ENCODE data around the gene FAM162A.

FAM162A gene

DNA sequence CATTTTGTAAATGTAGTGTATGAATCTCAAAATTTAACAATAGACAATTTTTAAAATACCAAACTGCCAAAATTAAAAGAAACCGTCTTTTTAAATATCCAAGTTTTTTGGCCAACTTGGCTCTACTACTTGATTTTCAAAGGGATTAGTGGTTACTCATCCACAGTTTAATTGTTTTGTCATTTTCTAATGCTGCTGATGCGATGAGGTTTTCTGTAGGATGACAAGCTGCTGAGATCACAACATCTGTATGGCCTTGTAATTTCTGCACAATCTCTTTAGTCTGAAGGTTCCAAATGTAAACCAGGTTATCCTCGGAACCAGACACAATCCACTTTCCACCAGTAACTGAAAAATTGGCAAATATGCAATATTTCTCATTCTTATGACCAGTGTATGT, 30.4 kb downstream of the FAM162A start:
- in situ Hi-C loops (cut with HindIII; ENCODE audit: low sequenced_read_pairs), result no loop called here
- TF ChIP-seq, protein P1, sequence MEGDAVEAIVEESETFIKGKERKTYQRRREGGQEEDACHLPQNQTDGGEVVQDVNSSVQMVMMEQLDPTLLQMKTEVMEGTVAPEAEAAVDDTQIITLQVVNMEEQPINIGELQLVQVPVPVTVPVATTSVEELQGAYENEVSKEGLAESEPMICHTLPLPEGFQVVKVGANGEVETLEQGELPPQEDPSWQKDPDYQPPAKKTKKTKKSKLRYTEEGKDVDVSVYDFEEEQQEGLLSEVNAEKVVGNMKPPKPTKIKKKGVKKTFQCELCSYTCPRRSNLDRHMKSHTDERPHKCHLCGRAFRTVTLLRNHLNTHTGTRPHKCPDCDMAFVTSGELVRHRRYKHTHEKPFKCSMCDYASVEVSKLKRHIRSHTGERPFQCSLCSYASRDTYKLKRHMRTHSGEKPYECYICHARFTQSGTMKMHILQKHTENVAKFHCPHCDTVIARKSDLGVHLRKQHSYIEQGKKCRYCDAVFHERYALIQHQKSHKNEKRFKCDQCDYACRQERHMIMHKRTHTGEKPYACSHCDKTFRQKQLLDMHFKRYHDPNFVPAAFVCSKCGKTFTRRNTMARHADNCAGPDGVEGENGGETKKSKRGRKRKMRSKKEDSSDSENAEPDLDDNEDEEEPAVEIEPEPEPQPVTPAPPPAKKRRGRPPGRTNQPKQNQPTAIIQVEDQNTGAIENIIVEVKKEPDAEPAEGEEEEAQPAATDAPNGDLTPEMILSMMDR (IDR thresholded peaks at IDR 0.05; ENCODE audit: low read depth, low read length, missing control alignments), result no peak
- no peak for DNase-seq (ENCODE audit: low read depth)
- H3K4me3 ChIP-seq (ENCODE audit: low read depth, low read length), result no peak overlapping the region

GRCh38 chr3:122415104-122415744, 31.2 kb downstream of the FAM162A start:
- in situ Hi-C loops (cut with HindIII; ENCODE audit: low sequenced_read_pairs), result no loop called here
- TF ChIP-seq, protein P1 (IDR thresholded peaks at IDR 0.05; ENCODE audit: low read depth, low read length, missing control alignments), result no peak
- peak overlapping the region; percentile 89 for H3K4me3 ChIP-seq (ENCODE audit: low read depth, low read length)
- peak; percentile 13 for DNase-seq (ENCODE audit: low read depth)

DNA sequence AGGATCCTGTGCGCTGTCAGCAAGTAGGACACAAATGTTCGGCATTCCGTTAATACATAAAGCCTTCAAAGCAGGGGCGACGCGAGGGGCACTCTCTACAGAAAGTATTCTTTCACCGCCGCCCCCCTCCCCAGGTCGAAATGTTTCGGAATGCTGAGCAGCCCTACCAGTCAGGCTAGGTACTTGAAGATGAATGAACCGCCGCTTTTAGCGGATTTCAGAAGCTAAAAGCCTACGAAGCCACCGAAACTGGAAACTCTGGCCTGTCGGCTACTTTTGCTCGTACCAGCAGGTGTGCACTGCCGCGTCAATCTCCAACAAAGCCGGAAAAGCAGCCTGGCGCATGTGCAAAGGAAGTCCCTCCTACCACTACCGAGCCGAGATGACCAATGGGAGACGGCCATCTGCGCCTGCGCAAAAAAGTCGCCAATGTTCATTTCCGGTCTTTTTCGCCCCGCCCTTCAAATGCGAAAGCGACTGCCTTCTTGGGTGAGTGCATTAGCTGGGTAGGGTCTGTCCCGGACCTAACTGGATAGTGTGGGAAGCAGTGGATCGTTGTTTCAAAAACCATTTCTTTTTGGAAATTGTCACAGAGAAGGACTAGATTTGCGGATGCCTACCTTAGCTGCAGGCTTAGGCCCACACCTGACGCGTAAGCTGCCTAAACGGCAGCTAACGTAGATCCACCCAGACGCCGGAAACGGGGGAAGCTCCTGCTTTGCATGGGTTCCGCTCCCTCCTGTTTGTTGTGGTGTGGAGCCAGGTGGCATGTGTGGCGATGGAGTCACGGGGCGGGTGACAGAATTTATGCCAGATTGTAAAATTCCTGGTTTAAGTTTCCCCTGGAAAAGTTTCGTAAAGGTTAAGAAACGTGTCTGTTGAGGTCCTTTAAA, 32.0 kb downstream of the FAM162A start, which contains the start of gene WDR5B:
Gene WDR5B, minus strand, starts transcription at position 301 of the 893 bp plus-strand sequence. CDS start 534 bp downstream, outside the sequence.
- H3K4me3 ChIP-seq (ENCODE audit: low read depth, low read length), result peak within 1 kb of the TSS; percentile 89
- in situ Hi-C loops (cut with HindIII; ENCODE audit: low sequenced_read_pairs), result no loop called here

DNA sequence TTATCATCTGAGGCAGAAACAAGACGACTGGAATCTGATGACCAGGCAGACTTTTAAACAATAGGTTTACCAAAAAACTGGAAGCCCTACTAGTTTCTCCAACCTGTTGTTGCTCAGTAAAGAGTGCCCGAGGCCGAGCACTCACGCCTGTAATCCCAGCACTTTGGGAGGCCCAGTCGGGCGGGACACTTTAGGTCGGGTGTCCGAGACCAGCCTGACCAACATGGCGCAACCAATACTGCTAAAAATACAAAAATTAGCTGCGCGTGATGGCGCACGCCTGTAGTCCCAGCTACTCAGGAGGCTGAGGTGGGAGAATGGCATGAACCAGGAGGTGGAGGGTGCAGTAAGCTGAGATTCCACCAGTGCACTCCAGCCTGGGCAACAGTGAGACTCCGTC, 33.0 kb downstream of the FAM162A start:
- no peak for DNase-seq (ENCODE audit: low read depth)
- peak overlapping the region; percentile 89 for H3K4me3 ChIP-seq (ENCODE audit: low read depth, low read length)
- TF ChIP-seq, protein P1 (IDR thresholded peaks at IDR 0.05; ENCODE audit: low read depth, low read length, missing control alignments), result no peak
- in situ Hi-C loops (cut with HindIII; ENCODE audit: low sequenced_read_pairs), result no loop called here

More for the DNA sequence above, 32.0 kb downstream of the FAM162A start, which contains the start of gene WDR5B:
- TF ChIP-seq, protein P1 (IDR thresholded peaks at IDR 0.05; ENCODE audit: low read depth, low read length, missing control alignments), result peak; percentile 13
- DNase-seq (ENCODE audit: low read depth), result peak; percentile 96

- no peak overlapping the region for H3K4me3 ChIP-seq (ENCODE audit: low read depth, low read length)
- TF ChIP-seq, protein P1 (IDR thresholded peaks at IDR 0.05; ENCODE audit: low read depth, low read length, missing control alignments), result no peak
- in situ Hi-C loops (cut with HindIII; ENCODE audit: low sequenced_read_pairs), result no loop called here
- no peak for DNase-seq (ENCODE audit: low read depth)
These were observed 37.1 kb downstream of the FAM162A start for GRCh38 chr3:122421101-122421500.

DNA sequence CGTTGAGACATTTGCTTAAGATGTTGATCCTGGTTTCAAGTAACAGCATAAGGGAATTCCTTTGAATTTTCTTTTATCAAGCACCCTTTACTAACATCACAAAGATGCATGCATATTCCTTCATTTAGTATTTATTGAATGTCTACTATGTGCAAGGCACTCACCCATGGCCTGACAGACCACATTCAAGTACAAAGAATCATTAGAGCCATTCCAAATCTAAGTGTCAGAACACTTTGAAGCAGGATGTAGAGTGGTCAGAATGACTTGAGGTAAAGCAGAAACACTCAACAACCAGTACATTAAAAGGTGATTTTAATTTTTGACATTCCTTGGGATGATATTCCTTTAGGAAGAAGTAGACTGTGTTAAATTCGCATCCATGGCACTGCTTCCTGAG, 37.9 kb downstream of the FAM162A start:
- H3K4me3 ChIP-seq (ENCODE audit: low read depth, low read length), result no peak overlapping the region
- TF ChIP-seq, protein P1 (IDR thresholded peaks at IDR 0.05; ENCODE audit: low read depth, low read length, missing control alignments), result no peak
- in situ Hi-C loops (cut with HindIII; ENCODE audit: low sequenced_read_pairs), result no loop called here
- no peak for DNase-seq (ENCODE audit: low read depth)
